HepG2 (cell line): Measurements from ENCODE around the gene PTPRD.

Experiments used
- ELK4 ChIP-seq: sonication (generic); formaldehyde crosslinking; IDR thresholded peaks from 2 replicates; pipeline ENCODE4 v1.9.0; 2021; ENCODE audit warnings: missing genetic modification reagents, borderline replicate concordance
- POLR2AphosphoS5 ChIP-seq: IDR thresholded peaks from 2 replicates; pipeline ENCODE4 v1.6.1; 2012; ENCODE audit warnings: low read depth, low read length

- TF ChIP-seq ELK4, result no peak
- no peak for TF ChIP-seq POLR2AphosphoS5
These were observed 1878.0 kb downstream of the PTPRD start for GRCh38 chr9:8734760-8735159.
